GM13977 (cell line): ENCODE measurements around the gene LUZP1.
A peak's percentile ranks its signal among the peaks of the same experiment; 100 is the strongest.

Experiments used
- DNase-seq: peaks from one replicate; pipeline ENCODE4 v3.0.0; 2012; ENCODE audit warnings: low spot score
- in situ Hi-C: fragments of 300-500 bp; cut with MboI; formaldehyde crosslinking; loops from one replicate; pipeline ENCODE4 v1.12.0; 2022; ENCODE audit warnings: low sequenced_read_pairs, low pct_unique_long_range_greater_than_20kb, mixed read lengths, inconsistent platforms; ENCODE audit not compliant: unreplicated experiment
- TF ChIP-seq, protein P1 (sequence below): IDR thresholded peaks from 2 replicates; pipeline ENCODE4 v1.5.1; 2012; ENCODE audit warnings: mild to moderate bottlenecking, control low read depth; ENCODE audit not compliant: insufficient read depth; ENCODE audit errors: extremely low read depth, missing control alignments

Gene LUZP1

DNA sequence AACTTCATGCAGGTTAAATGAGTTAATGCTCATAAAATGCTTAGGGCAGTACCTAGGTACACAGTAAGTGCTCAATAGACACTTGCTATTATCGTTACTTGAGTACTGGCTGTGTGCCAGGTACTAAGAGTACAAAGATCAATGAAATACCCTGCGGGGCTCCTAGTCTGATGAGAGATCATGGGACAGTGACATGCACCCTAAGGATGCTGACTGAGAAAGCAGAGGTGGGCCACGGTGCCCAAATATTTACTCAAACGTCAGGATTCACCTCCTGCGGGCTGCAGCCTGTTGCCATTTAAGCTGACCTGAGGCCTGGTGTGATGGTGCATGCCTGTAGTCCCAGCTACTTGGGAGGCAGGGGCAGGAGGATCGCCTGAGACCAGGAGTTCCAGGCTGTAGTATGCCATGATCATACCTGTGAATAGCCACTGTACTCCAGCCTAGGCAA lies 19.8 kb upstream of the LUZP1 start:
- DNase-seq, result no peak
- TF ChIP-seq, protein P1, sequence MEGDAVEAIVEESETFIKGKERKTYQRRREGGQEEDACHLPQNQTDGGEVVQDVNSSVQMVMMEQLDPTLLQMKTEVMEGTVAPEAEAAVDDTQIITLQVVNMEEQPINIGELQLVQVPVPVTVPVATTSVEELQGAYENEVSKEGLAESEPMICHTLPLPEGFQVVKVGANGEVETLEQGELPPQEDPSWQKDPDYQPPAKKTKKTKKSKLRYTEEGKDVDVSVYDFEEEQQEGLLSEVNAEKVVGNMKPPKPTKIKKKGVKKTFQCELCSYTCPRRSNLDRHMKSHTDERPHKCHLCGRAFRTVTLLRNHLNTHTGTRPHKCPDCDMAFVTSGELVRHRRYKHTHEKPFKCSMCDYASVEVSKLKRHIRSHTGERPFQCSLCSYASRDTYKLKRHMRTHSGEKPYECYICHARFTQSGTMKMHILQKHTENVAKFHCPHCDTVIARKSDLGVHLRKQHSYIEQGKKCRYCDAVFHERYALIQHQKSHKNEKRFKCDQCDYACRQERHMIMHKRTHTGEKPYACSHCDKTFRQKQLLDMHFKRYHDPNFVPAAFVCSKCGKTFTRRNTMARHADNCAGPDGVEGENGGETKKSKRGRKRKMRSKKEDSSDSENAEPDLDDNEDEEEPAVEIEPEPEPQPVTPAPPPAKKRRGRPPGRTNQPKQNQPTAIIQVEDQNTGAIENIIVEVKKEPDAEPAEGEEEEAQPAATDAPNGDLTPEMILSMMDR, result no peak
- in situ Hi-C loops, result loop anchor here (5.0 kb wide), 1 partner anchor 211 kb away; no protein-coding TSS in a partner anchor

DNA sequence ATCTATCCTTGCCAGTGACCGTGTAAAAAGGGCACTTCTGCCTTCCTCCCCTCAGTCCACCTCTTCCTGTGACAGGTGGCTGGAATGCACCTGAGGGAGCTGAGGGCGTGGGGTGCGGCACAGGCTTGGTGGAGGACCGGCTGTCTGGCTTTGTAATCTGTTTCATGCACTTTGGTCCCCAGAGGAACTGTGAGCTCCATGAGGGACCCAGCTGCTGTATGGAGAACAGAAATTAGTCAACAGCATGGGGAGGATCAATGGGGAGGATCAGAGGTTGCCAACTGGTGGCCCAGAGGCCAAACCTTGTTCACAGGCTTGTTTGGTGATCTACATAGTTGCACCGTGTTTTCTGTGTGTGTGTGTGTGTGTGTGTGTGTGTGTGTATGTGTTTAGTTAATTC lies 19.0 kb upstream of the LUZP1 start:
- DNase-seq, result no peak
- in situ Hi-C loops, result loop anchor here (5.0 kb wide), 1 partner anchor 210 kb away; no protein-coding TSS in a partner anchor
- TF ChIP-seq, protein P1, result no peak

DNA sequence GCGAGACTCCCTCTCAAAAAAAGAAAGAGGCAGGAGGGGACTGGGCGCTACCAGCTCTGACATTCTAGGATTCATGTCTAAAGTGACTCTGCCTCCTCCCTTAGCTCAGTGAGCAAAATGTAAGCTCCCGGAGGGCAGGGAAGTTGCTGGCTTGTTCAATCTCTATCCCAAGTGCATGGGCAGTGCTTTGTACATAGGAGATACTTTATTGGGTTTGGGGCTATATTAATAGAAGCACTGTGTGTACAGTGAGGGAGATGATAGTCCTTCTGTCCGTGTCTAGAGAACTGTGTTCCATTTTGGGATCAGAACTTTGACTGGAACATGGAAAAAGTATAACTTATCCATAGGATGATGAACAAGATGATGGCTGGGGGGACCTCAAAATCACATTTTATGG lies 16.7 kb upstream of the LUZP1 start:
- TF ChIP-seq, protein P1, result no peak
- no peak for DNase-seq
- in situ Hi-C loops, result loop anchor here (5.0 kb wide), 1 partner anchor 208 kb away; no protein-coding TSS in a partner anchor

DNA sequence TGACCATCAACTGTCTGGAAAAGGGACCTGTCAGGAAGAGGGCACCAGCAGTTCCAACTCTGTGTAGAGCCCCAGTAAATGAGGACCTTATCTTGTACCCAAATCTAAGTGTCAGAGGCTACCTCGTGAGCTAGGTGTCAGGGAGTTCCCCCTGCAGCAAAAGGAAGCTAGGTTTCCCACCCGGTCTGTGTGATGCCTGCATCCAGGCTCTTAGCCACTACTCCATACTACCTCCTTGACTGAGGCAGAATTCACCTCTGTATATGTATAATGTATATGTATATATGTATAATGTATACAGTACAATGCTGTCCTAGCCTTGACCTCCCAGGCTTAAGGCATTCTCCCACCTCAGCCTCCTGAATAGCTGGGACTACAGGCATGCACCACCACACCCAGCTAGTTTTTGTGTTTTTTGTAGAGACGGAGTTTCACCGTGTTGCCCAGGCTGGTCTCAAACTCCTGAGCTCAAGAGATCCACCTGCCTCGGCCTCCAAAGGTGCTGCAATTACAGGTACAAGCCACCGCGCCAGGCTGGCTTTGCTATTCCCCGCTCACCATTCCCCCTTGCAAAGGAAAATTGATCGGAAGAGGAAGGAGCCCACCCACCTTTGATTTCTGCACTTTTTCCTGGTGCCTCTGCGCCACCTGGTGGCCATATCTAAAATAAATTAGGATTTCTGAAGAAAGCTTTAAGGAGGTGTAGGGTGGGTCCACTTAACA lies 15.7 kb upstream of the LUZP1 start:
- TF ChIP-seq, protein P1, result peak; percentile 70
- in situ Hi-C loops, result no loop called here
- peak; percentile 63 for DNase-seq

DNA sequence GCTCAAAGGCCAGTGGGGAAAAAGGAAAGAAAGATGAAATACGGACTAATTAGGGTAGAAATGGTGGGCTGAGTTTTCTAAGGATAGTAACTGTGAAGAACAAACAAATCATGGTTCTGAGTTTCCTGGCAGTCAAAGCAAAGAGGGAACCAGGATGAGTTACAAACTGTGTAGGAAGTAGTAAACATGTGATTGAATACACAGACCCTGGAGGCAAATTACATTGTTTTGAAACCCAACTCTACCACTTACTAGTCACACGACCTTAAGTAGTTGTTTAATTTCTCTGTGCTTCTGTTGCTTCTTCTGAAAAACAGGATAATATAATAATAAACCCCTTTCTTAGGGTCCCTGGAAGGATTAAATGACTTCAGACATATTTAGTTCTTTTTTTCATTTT lies 11.2 kb upstream of the LUZP1 start:
- TF ChIP-seq, protein P1, result no peak
- no peak for DNase-seq
- in situ Hi-C loops, result no loop called here

DNA sequence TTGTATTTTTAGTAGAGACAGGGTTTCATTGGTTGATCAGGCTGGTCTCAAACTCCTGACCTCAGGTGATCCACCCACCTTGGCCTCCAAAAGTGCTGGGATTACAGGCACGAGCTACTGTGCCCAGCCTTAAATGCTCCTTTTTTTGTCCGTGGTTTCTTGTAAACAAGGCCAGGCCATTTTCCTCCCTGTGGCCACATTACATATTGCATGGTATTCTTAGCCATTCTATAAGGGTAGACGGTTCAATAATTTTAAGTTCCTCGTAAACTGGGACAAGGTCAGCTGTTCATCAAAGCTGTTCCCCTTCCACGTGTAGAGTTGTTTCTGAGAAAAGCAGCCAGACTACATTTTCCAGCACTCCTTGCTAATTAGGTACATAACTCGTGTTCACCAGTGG lies 10.3 kb upstream of the LUZP1 start:
- TF ChIP-seq, protein P1, result peak; percentile 19
- peak; percentile 53 for DNase-seq
- in situ Hi-C loops, result no loop called here
